ENCODE measurements around the gene PIGU. TPM values are rescaled to one million over a fixed set of nuclear protein-coding genes. Genes with fewer than 3 reads are reported as not detected.

Gene PIGU
- total and polyA plus RNA-seq, 2 of the 13 experiments (the other 11 are each of a cell fraction or from before 2014, with no cell fraction given), result 45.5 to 231 TPM

- TF ChIP-seq GLMP (CRISPR knock-in tag; IDR thresholded peaks at IDR 0.05; ENCODE audit: borderline replicate concordance) (no peak), KLF9 (CRISPR knock-in tag; IDR thresholded peaks at IDR 0.05; ENCODE audit: low read depth) (no peak), ZNF580 (CRISPR knock-in tag; IDR thresholded peaks at IDR 0.05; ENCODE audit: borderline replicate concordance, low read depth) (peak; percentile 95), ARNT2 (CRISPR knock-in tag; IDR thresholded peaks at IDR 0.05; ENCODE audit: low read depth) (peak; percentile 52), AGO1 (IDR thresholded peaks at IDR 0.05; ENCODE audit: low read depth, low read length, poor library complexity, severe bottlenecking) (no peak), SSRP1 (CRISPR knock-in tag; IDR thresholded peaks at IDR 0.05) (peak; percentile 36; the same call in 1 of the 2 replicates), MBNL3 (CRISPR knock-in tag; conservative IDR thresholded peaks at IDR 0.05) (no peak), KMT2B (CRISPR knock-in tag; IDR thresholded peaks at IDR 0.05) (peak; percentile 44), ATAD3A (CRISPR knock-in tag; IDR thresholded peaks at IDR 0.05) (no peak), CEBPG (CRISPR knock-in tag; IDR thresholded peaks at IDR 0.05) (peak; percentile 89), ZNF790 (CRISPR knock-in tag; IDR thresholded peaks at IDR 0.05; ENCODE audit: borderline replicate concordance) (no peak), CHCHD3 (CRISPR knock-in tag; IDR thresholded peaks at IDR 0.05) (no peak), KAT8 (CRISPR knock-in tag; IDR thresholded peaks at IDR 0.05) (peak; percentile 94), SMAD1 (CRISPR knock-in tag; IDR thresholded peaks at IDR 0.05; ENCODE audit: borderline replicate concordance, low read depth) (no peak), GZF1 (CRISPR knock-in tag; IDR thresholded peaks at IDR 0.05) (0 out of 2 replicates have a peak, but pooled peaks have one; percentile 25), ZSCAN5A (CRISPR knock-in tag; IDR thresholded peaks at IDR 0.05; ENCODE audit: borderline replicate concordance) (no peak), ARID2 (CRISPR knock-in tag; IDR thresholded peaks at IDR 0.05; ENCODE audit: borderline replicate concordance) (peak; percentile 88; the same call in 1 of the 2 replicates), SP2 (CRISPR knock-in tag; IDR thresholded peaks at IDR 0.05) (no peak), SIN3B (IDR thresholded peaks at IDR 0.05; ENCODE audit: low read length) (0 out of 2 replicates have a peak, but pooled peaks have one; percentile 7), ARNT (IDR thresholded peaks at IDR 0.05) (peak; percentile 61; the same call in 1 of the 2 replicates), STAT6 (CRISPR knock-in tag; IDR thresholded peaks at IDR 0.05; ENCODE audit: borderline replicate concordance) (peak; percentile 95), ZNF30 (CRISPR knock-in tag; IDR thresholded peaks at IDR 0.05) (no peak; the same call in 1 of the 2 replicates), ZMYM3 (CRISPR knock-in tag; IDR thresholded peaks at IDR 0.05) (peak; percentile 83)
Measured at GRCh38 chr20:34621383-34622367, 55.2 kb downstream of the PIGU start (continued).
